Activated naive CD4-positive, alpha-beta T cell treated with anti-CD3 and anti-CD28 coated beads for 36 hours (primary cell): Measurements from ENCODE around the gene ATL1. TPM values are rescaled to one million over a fixed set of nuclear protein-coding genes. Genes with fewer than 3 reads are reported as not detected.

Source experiments
- CTCF ChIA-PET: fragments of 350-600 bp; sonication (Branson Sonifier 250); formaldehyde crosslinking; loops from one replicate; lab custom pipeline; 2021; ENCODE audit warnings: antibody characterized with exemption; lab: Charles Lee
- DNase-seq: peaks from one replicate; pipeline ENCODE4 v3.0.0-alpha.2; 2020
- H3K27ac Mint-ChIP-seq: one replicate; pipeline ENCODE4 v1.8.0; 2021; ENCODE audit warnings: mild to moderate bottlenecking, mixed read lengths
- H3K27me3 Mint-ChIP-seq: one replicate; pipeline ENCODE4 v1.8.0; 2021; ENCODE audit warnings: low read depth, mixed read lengths
- H3K36me3 Mint-ChIP-seq: one replicate; pipeline ENCODE4 v1.8.0; 2021; ENCODE audit warnings: low read depth, mixed read lengths
- H3K4me1 Mint-ChIP-seq: one replicate; pipeline ENCODE4 v1.8.0; 2021; ENCODE audit warnings: low read depth, mixed read lengths
- H3K4me3 Mint-ChIP-seq: one replicate; pipeline ENCODE4 v1.8.0; 2021; ENCODE audit warnings: mild to moderate bottlenecking, moderate library complexity, mixed read lengths
- H3K9me3 Mint-ChIP-seq: one replicate; pipeline ENCODE4 v1.8.0; 2021; ENCODE audit warnings: mixed read lengths
- intact Hi-C: fragments of 100-400 bp; cut with micrococcal nuclease; formaldehyde crosslinking; loops from one replicate; pipeline ENCODE4 v1.15.1; 2023
- total RNA-seq, 2 experiments: library from RNA; stranded (reverse); gene quantifications; one replicate each; pipeline ENCODE4 v1.2.3, GENCODE V29; 2021

The ATL1 gene
- total RNA-seq, 2 experiments from 2014 or later: 1.0 TPM; not detected in 1

GRCh38 chr14:50677527-50678063, 117.7 kb downstream of the ATL1 start:
- Mint-ChIP-seq H3K36me3 (no peaks in the 10 kb centered on the region), H3K4me3 (peak overlapping the region; percentile 10), H3K27me3 (no peaks in the 10 kb centered on the region), H3K4me1 (peaks cover 16% of the 10 kb centered on the region), H3K27ac (no peak overlapping the region), H3K9me3 (no peaks in the 10 kb centered on the region)
- DNase-seq: no peak
- intact Hi-C loops: no loop called here
- CTCF ChIA-PET: interaction anchor here (0.6 to 1.2 kb wide), 3 partner anchors 37 to 97 kb away, joined by 3 to 4 read pairs (median 4); no protein-coding TSS in a partner anchor

- Mint-ChIP-seq H3K36me3 (no peaks in the 10 kb centered on the region), H3K4me3 (no peak overlapping the region), H3K27ac (no peak overlapping the region), H3K27me3 (no peaks in the 10 kb centered on the region), H3K9me3 (no peaks in the 10 kb centered on the region), H3K4me1 (peaks cover 16% of the 10 kb centered on the region)
- CTCF ChIA-PET: interaction anchor here (0.7 kb wide), 1 partner anchor 96 kb away, joined by 3 read pairs; no protein-coding TSS in a partner anchor
- DNase-seq: no peak
- intact Hi-C loops: no loop called here
Observed at GRCh38 chr14:50678163-50678562, 118.2 kb downstream of the ATL1 start.

- intact Hi-C loops: no loop called here
- no peaks in the 10 kb centered on the region for H3K9me3 Mint-ChIP-seq
- CTCF ChIA-PET: no interaction called here
Observed at GRCh38 chr14:50679674-50680073, 119.7 kb downstream of the ATL1 start.

More at GRCh38 chr14:50679674-50680073, 119.7 kb downstream of the ATL1 start:
- Mint-ChIP-seq H3K27me3 (no peaks in the 10 kb centered on the region), H3K27ac (no peak overlapping the region), H3K4me3 (no peak overlapping the region), H3K36me3 (no peaks in the 10 kb centered on the region), H3K4me1 (peaks cover 16% of the 10 kb centered on the region)
- DNase-seq: no peak

Other genes with a start within 250 kb of the ATL1 start
- 10 to 100 TPM; 13.5 to 14.3 TPM for gene L2HGDH, start 247.9 kb upstream of the ATL1 start, total RNA-seq
- 10 to 100 TPM; 11.7 to 13.7 TPM for gene DMAC2L, start 247.8 kb upstream of the ATL1 start, total RNA-seq
- gene CDKL1, start 163.3 kb upstream of the ATL1 start, total RNA-seq: 1 to 10 TPM; 1.5 to 2.0 TPM
- 10 to 100 TPM; 10.2 to 11.2 TPM for gene MAP4K5, start 27.6 kb upstream of the ATL1 start, total RNA-seq
- 10 to 100 TPM; 12.7 to 13.5 TPM for gene SAV1, start 108.2 kb downstream of the ATL1 start, total RNA-seq